Cerebellar nuclear complex (tissue), 1 donor: Measurements from ENCODE around the gene KRTAP1-5.
"Not testable (repeated sequence)": the region's sequence is repeated elsewhere in the genome, so short reads cannot be mapped to it uniquely, and the experiment has no call there.

Source experiments
- DNase-seq, 2 experiments: peaks; one replicate each; lab custom pipeline; 2025; lab: John Stamatoyannopoulos, UW

KRTAP1-5 gene, protein sequence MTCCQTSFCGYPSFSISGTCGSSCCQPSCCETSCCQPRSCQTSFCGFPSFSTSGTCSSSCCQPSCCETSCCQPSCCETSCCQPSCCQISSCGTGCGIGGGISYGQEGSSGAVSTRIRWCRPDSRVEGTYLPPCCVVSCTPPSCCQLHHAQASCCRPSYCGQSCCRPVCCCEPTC

DNA sequence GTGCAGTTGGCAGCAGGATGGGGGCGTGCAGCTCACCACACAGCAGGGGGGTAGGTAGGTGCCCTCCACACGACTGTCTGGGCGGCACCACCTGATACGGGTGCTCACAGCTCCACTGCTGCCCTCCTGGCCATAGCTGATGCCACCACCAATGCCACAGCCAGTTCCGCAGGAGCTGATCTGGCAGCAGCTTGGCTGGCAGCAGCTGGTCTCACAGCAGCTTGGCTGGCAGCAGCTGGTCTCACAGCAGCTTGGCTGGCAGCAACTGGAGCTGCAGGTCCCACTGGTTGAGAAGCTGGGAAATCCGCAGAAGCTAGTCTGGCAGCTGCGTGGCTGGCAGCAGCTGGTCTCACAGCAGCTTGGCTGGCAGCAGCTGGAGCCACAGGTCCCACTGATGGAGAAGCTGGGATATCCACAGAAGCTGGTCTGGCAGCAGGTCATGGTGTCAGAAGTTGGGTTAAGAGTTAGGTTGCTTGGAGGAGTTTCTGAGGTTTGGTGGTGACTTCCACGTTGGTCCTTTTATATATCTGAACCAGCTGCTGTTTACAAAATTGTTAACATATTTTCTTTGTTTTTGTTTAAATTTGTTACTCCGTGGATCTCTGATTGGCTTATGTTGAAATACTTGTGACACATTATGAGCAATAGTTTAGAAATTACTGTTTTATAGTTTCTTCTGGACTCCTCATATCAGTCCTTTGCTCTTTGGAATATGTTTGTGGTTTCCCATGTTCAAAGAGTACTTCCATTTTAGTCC lies at the start of gene KRTAP1-5:
Gene KRTAP1-5 (minus strand): TSS at position 494 of the 757 bp plus-strand sequence. CDS start 53 bp downstream, at position 441.
- no peak for DNase-seq

- DNase-seq = no peak
These were observed 49.8 kb upstream of the KRTAP1-5 start for GRCh38 chr17:41076788-41077187.

DNA sequence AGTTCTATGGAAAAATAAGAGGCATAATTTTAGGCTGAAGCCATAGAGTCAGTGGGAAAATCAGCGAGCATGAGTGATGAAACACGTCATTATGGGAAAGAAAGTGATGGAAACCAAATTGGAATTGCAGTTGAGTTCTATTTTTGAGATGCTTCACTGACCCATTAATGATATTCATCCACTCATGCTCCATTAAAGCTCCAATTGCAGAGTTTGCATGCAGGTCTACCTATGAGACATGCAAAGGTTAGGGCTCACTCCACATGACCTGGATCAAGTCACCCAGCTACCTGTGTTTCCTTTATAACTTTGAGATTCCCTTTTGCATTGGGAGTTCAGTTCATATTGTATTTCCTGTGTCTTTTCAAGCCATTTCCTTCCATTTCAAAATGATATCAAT lies 46.7 kb upstream of the KRTAP1-5 start:
- no peak for DNase-seq

GRCh38 chr17:41071606-41072360 lies 44.8 kb upstream of the KRTAP1-5 start:
- DNase-seq = no peak

- DNase-seq = no peak
These were observed 42.0 kb upstream of the KRTAP1-5 start for GRCh38 chr17:41069031-41069430.

GRCh38 chr17:41067281-41067680 lies 40.3 kb upstream of the KRTAP1-5 start:
- no peak for DNase-seq

DNA sequence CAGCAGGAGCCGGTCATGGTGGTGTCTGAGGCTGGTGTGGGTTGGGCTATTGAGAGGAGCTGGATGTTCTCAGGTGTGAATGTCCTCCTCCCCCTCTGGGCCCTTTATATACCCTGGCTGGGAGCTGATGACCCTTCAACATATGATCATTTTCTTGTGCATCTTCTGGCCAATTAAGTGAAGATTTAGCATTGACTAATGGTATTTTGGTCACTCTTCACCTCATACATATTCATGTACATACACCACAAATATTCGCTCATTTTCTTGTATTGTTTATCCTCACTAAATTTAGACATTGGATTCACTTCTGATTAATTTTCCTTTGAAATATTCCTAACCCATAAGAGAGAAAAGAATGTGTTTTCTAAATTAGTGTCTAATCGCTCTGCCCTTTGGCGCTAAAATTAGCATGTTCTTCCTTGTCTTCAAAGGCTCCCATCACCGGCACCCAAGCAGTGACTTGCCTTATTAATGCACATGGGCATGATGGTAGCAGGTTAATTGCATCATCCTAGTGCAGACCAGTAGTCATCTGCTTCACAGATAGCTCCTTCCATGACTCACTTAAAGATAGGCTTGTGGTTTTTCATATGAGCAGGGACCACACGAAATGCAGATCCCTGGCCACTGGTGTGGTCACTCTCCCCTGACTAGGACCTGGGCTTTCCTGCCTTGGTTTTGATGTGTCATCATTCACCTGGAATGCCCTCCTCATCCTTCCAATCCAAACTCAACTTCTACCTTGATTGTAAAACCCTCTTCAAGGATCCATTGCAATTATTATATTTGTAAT lies 39.0 kb upstream of the KRTAP1-5 start, which contains the start of gene KRTAP2-4:
Gene KRTAP2-4 (minus strand): TSS at position 51 of the 796 bp plus-strand sequence. CDS start 34 bp downstream, at position 17.
- no peak for DNase-seq

DNA sequence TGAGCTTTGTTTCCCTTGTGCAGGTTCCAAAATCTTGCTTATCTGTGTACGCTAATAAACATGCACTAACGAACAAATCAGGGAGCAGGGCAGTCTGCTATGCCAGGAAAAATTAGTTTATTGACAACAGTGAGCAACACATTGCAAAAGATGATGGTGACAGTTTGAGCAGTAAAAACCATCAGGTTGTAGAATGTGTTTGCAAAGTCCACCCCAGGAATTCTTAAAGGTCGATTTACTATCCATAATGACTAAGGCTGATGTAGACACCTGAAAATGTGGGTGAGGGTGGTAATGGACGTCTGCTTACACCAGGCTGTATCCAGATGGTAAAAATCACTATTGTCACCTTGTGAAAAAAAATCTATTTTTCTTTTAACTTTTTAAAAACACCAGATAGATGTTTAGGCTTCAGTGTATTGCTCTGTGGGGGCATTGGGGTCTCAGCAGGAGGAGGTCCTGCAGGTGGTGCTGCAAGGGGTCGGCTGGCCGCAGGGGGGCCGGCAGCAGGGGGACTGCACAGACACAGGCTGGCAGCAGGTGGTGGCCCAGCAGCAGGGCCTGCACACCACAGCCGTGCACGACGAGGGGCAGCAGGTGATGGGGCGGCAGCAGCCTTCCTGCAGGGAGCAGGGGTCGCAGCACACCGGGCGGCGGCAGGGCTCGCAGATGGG lies 38.1 kb upstream of the KRTAP1-5 start:
- not testable (repeated sequence) for DNase-seq

DNA sequence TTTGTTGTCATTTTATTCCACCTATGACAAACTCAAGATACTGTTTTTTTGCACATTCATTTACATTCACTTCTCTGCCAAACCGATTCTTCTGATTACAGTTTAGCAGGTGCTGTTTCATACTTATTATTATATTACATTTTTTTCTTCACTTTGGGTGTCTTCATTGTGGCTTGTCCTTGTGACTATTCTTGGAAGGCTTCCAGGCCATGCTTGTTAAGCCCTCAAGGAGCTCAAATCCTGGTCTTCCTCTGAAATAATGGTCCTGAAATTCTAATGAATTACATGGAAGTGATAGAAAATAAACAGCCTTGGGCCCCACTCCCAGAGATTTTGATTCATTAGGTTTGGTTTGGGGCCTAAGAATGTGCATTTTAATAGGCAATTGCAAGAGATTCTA lies 37.3 kb upstream of the KRTAP1-5 start:
- no peak for DNase-seq

- DNase-seq = no peak
These were observed 36.4 kb upstream of the KRTAP1-5 start for GRCh38 chr17:41063449-41063848.

DNA sequence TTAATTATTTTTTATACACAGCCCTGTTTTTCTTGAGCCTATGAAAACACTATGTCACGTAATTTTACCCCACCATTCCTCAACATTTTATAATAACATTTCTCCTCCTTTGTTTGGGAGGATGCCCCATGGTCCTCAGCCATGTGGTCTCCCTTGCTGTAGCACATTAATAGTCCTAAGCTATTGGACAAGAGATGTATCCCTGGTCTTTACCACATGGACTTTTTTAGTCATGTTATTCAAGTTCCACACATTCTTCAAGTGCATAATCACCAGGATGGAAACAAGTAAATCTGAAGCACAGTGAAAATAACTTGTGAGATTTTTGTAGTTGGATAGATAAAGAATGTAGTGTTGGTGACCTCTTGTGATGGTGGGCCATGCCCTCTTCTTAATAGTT lies 35.0 kb upstream of the KRTAP1-5 start:
- no peak for DNase-seq

- no peak for DNase-seq
These were observed 33.1 kb upstream of the KRTAP1-5 start, which contains the start of gene KRTAP2-3 for GRCh38 chr17:41060052-41060604. TSS of gene KRTAP2-3 (minus strand) at chr17:41060114. CDS start at chr17:41060050, 64 bp downstream.

- not testable (repeated sequence) for DNase-seq
These were observed 32.5 kb upstream of the KRTAP1-5 start for GRCh38 chr17:41059276-41060051.

- DNase-seq = no peak
These were observed 31.7 kb upstream of the KRTAP1-5 start for GRCh38 chr17:41058741-41059140.

- DNase-seq = no peak
These were observed 30.5 kb upstream of the KRTAP1-5 start for GRCh38 chr17:41057547-41057946.

DNA sequence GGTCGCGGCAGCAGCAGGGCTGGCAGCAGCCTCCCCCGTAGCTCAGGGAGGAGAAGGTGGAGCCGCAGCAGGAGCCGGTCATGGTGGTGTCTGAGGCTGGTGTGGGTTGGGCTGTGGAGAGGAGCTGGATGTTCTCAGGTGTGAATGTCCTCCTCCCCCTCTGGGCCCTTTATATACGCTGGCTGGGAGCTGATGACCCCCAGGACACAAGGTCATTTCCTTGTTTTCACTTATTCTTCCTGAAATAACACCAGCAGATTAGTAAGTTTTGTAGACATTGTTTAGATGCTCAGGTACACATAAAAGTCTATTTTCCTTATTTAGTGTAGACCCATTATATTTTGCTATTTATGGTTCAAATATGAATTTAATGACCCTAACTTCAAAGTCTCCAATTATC lies 28.1 kb upstream of the KRTAP1-5 start, which contains the start of gene KRTAP2-2:
Gene KRTAP2-2 (minus strand): TSS at position 101 of the 400 bp plus-strand sequence. CDS start 19 bp downstream, at position 82.
- not testable (repeated sequence) for DNase-seq

- DNase-seq = not testable (repeated sequence)
These were observed 27.5 kb upstream of the KRTAP1-5 start for GRCh38 chr17:41054556-41054955.

DNA sequence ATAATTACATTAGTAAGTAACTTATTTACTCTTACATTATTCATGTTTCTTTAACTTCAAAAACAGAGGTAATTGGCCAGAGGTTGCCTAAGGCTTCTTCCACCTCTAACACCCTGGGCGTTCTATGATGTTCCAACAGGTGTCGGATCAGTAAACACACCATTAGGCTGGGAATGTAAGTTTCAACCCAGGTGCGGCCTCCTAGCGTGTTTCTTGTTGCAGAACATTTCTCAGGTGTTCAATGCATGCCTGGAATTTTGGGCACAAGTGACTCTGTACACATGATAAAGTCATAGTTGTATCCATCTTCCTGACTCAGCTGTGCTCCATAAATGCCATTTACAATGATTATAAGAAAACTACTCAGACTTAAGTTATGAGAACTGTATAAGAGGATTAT lies 27.0 kb upstream of the KRTAP1-5 start:
- DNase-seq = no peak

DNA sequence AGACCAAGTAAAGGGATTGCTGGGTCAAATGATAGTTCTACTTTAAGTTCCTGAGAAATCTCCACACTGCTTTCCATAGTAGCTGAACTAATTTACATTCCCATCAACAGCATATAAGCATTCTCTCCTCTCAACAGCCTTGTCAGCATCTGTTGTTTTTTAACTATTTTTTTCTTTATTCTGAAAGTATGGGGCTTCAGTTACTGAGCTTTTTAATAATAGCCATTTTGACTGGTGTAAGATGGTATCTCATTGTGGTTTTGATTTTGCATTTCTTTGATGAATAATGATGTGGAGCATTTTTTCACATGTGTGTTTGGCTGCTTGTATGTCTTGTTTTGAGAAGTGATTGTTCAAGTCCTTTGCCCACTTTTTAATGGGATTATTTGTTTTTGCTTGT lies 25.6 kb upstream of the KRTAP1-5 start:
- no peak for DNase-seq

DNA sequence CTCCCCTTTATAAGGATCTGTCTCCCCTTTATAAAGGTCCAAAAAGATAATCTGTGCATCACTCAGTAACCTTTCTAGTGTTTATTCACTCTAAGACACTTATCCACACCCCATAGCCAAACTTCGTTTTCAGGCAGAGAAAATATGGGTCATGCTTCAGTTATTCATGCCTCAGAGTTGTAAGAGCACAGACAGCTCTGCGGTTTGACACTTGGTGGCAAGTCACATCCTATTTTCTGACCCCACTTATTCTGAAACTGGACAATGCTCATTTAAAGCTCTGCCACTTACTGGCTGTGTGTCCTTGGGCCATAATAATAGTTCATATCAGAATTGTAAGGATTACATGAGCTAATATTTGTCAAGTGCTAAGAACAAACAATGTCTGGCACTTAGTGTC lies 22.1 kb upstream of the KRTAP1-5 start:
- no peak for DNase-seq
